Femur (tissue), 1 donor: ENCODE data around the gene MYOM1.
A peak's percentile ranks its signal among the peaks of the same experiment; 100 is the strongest.
"Not testable (repeated sequence)": the region's sequence is repeated elsewhere in the genome, so short reads cannot be mapped to it uniquely, and the experiment has no call there.

Experiments used
- DNase-seq: peaks from one replicate; pipeline ENCODE4 v3.0.0-alpha.2; 2017

The MYOM1 gene

GRCh38 chr18:3053081-3053480 is 166.7 kb downstream of the MYOM1 start:
- no peak for DNase-seq

DNA sequence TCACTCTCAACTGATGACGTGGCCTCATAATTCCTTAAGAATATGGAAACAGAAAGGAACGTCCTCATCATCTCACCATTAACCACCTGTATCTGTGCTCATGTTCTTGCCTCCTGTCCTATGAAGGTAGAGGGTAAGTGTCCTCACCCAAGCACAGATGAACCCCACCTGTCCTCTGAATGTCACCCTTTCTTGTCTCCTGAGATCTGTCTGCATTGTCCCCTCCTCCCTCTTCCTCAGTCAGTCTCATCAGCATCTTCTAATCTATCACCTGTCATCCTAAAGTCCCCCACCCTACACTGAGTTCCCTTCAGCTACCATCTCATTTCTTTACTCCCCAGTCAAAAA is 167.4 kb downstream of the MYOM1 start:
- no peak for DNase-seq

GRCh38 chr18:3051718-3052410 is 167.9 kb downstream of the MYOM1 start:
- DNase-seq, result no peak

DNA sequence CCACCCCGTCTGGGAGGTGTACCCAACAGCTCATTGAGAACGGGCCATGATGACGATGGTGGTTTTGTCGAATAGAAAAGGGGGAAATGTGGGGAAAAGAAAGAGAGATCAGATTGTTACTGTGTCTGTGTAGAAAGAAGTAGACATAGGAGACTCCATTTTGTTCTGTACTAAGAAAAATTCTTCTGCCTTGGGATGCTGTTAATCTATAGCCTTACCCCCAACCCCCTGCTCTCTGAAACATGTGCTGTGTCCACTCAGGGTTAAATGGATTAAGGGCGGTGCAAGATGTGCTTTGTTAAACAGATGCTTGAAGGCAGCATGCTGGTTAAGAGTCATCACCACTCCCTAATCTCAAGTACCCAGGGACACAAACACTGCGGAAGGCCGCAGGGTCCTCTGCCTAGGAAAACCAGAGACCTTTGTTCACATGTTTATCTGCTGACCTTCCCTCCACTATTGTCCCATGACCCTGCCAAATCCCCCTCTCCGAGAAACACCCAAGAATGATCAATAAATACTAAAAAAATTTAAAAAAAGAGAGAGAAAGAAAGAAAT is 169.8 kb downstream of the MYOM1 start:
- DNase-seq, result not testable (repeated sequence)

DNA sequence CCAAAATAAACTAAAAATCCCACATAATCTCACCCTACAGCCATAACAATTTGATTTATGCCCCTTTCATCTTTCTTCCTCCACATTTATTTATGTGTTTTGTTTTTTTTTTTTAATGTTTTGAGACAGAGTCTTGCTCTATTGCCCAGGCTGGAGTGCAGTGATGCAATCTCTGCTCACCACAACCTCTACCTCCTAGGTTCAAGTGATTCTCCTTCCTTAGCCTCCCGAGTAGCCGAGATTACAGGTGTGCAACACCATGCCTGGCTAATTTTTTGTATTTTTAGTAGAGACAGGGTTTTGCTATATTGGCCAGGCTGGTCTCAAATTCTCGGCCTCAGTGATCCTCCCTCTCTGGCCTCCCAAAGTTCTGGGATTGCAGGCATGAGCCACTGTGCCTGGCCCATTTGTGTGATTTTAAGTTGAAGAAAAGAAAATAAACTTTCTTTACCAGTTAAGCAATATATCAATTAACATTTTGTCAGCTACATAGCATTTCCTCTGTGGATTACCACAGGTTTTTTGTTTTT is 170.9 kb downstream of the MYOM1 start:
- no peak for DNase-seq

DNA sequence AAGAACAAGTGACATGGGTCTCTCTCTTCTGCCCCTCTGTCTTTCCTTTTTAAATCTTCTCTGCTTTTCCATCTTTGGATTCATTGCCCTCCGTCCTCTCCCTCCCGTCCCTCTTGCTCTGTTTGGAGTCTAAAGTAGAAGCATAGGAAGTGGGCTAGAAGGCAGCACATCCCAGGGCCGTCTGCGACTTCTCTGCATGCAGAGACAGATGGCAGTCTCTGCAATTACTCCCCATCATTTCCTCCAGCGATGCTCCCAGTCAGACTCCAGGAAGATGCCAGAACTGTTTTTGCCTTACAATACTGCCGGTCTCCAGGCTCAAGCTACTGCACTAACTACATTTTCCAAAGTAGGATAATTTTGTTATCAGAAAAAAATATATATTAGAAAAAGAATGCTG is 171.6 kb downstream of the MYOM1 start:
- no peak for DNase-seq

DNA sequence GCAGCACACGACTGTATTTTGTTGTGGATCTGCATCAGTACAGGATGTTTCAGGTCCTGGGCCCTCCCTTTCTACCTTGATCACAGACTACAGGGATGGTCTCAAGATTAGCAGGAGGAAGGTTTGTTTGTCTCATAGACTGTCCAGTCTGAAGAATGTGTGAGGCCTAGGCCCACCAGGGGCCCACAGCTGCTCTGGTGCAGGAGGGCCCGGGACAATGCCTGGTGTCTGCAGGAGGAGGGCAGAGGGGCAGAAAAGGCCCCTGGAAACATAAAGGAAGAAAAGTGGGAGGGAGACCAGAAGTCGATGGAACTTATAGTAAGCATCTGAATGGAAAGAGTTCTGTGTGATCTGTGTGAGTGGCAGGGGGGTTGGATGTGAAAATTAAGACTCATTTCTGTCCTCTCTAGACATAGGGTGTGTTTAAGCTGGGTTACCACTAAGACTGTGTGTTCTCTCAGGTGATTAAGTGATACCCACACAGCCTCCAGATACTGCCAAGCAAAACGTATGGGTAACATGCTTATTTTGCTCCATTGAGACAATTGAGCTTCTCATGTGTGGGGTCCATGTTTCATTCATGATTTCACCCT is 173.5 kb downstream of the MYOM1 start:
- no peak for DNase-seq

DNA sequence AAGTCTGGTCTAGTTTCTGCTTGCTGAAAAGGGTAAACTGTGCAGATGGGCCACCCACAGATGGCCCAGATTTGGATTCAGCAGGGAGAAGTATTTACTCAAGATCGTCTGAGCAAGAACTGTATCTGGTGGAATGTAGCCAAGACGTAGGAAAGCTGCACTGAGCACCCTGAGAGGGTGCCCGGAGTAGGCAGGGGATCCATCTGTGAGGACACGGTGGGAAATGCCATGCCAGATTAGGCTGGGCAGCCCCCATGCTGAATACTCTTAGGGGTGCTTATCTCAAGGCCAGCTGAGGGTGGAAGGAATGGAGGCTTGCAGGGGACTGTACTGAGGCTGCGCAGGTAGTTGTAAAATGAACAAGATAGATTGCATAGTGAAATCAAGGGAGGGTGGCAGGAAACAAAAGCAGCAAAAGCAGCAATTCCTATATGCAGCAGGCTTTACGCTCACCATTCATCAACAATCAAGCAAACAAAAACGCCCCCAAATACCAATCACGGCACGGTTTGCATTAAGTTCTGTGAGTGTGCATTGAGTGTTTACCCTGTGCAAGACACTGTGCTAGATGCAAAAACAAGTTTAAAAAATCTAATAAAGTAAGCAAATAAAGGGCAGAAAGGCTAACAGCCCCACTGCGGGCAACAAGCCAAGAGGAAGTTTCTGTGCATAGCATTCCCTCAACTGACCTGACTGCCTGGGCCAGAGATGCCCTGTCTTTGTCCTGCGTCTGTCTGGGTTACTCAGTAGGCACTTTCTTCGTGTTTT is 174.7 kb downstream of the MYOM1 start:
- DNase-seq, result no peak

DNA sequence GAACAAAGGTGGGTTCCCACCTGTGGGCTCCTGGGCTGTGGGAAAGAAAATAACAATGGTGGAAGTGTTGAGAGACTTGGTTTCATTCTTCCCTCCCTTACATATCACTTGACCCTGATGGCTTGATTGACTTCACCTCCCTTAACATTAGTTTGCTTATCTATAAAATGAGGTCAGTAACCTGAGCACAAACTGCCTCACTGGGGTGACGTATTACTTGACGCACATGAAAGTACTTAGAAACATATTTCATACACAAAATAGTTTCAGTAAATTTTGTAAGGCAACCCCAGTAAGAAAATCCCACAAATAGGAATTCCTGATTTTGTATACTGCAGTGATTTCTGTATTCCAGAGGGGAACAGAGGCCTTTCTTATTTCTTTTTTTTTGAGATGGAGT is 177.4 kb downstream of the MYOM1 start:
- no peak for DNase-seq

DNA sequence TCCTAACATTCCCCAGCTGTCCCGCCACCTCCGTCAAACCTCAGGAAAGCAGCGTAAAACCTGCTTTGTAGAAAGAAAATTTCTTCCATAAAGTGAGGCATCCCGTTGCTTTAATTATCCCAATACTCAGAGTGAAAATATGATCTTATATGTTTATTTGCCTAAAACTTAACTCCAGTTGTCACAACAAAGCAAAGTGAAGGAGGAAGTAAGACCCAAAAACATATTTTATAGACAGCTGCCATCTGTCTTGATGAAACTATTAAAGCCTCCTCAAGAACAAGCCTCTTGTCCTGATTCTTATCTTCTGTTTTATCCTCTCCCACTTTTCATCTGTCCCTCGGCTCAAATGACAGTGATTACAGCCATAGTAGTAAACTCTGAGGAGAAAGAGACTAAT is 177.9 kb downstream of the MYOM1 start:
- DNase-seq, result no peak

GRCh38 chr18:3040881-3041280 is 178.9 kb downstream of the MYOM1 start:
- DNase-seq, result no peak

- DNase-seq, result no peak
Observed at GRCh38 chr18:3040173-3040572, 179.6 kb downstream of the MYOM1 start.

DNA sequence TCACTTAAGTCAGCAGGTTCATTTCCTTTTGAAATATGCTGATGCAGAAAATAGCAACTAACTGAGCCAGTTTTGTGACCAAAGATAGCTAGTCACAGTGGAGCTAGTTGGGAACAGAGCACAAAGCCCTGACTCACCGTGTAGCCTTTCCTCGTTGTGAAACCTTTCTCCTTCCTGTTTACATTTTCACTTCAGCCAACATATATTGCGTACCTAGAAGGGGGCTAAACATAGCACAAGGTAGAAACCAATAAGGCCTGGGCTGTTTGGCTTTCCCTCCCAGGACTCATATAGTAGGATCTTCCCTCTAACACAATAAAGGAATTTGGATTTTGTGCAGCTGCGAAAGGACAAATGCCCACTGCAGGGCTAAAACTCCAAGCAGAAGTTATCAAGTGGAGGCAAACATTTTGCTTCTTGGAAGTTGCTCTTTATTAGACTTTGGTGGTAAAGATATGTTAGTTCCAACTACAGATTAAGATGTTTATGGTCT is 182.3 kb downstream of the MYOM1 start:
- no peak for DNase-seq

- no peak for DNase-seq
Observed at GRCh38 chr18:3036108-3036507, 183.7 kb downstream of the MYOM1 start.

DNA sequence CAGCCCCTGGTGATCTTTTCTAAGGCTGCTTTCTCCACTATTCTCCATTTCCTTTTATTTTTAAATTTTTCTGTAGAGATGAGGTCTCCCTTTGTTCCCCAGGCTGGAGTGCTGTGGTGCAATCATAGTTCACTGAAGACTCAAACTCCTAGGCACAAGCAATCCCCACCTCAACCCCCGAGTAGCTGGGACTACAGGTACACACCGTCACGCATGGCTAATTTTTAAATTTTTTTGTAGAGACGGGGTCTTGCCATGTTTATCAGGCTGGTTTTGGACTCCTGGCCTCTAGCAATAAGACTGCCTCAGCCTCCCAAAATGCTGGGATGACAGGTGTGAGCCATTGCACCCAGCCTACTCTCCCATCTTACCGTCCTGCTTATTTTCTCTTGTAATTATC is 184.1 kb downstream of the MYOM1 start:
- no peak for DNase-seq

- no peak for DNase-seq
Observed at GRCh38 chr18:3032721-3033120, 187.0 kb downstream of the MYOM1 start.

- peak; percentile 41 for DNase-seq
Observed at GRCh38 chr18:3029215-3029952, 190.4 kb downstream of the MYOM1 start.

DNA sequence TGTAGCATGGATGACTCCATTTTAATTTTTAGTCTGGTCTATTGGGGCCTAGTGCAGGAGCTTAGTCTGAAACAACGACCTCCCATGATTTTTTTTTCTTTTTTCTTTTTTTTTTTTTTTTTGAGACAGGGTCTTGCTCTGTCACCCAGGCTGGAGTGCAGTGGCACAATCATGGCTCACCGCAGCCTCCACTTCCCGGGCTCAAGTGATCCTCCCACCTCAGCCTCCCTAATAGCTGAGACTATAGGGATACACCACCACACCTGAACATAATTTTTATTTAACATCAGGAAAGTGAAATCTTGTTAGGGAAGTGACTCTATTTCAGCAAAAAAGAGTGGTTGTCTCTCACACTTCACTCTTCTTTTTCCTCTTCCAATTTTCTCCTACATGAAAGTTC is 191.7 kb downstream of the MYOM1 start:
- not testable (repeated sequence) for DNase-seq

GRCh38 chr18:3027370-3027891 is 192.3 kb downstream of the MYOM1 start:
- peak; percentile 40 for DNase-seq

DNA sequence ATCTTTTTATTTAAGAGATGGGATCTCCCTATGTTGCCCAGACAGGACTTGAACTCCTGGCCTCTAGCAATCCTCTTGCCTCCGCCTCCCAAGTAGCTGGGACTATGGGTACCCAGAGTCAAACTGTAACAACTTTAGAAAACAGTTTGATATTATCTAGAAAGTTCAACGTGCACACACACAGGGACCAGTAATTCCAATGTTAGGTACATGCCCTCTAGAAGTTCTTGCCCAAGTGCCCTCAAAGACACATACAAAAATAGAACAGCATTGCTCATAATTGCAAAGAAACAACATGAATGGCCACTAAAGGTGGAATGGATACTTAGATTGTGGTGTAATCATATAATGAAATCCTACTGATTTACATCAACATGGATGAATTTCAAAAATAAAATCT is 194.2 kb downstream of the MYOM1 start:
- no peak for DNase-seq

GRCh38 chr18:3023603-3024002 is 196.2 kb downstream of the MYOM1 start:
- DNase-seq, result not testable (repeated sequence)
